Natural killer cell treated with Interleukin-12 subunit alpha and Interleukin-12 subunit beta and Interleukin-15 and Interleukin-18, amount 100 ng/mL, for 72 hours (primary cell): ENCODE data around the gene SLC38A10. TPM values are rescaled to one million over a fixed set of nuclear protein-coding genes. Genes with fewer than 3 reads are reported as not detected.

Experiments
- ATAC-seq, 2 donors: fragments of 150-1000 bp; cut with Tn5 transposase in 1 of 2; sonication (Bioruptor Pico), chemical (Tn5 transposase) in 1 of 2; 2 replicates each; pipeline ENCODE4 v1.10.0; 2021
- DNase-seq: peaks from one replicate; pipeline ENCODE4 v3.0.0; 2022; ENCODE audit warnings: low spot score
- H3K27ac Mint-ChIP-seq, 2 donors: 1 replicate in 1 of 2; 2 replicates in 1 of 2; pipeline ENCODE4 v1.8.0; 2022; ENCODE audit warnings: mixed read lengths in 2 of 2, mild to moderate bottlenecking in 1 of 2, moderate library complexity in 1 of 2
- H3K27me3 Mint-ChIP-seq, 2 donors: 1 replicate in 1 of 2; 2 replicates in 1 of 2; pipeline ENCODE4 v1.8.0; 2022; ENCODE audit warnings: mixed read lengths in 2 of 2
- H3K36me3 Mint-ChIP-seq: one replicate; pipeline ENCODE4 v1.8.0; 2022; ENCODE audit warnings: mixed read lengths
- H3K4me1 Mint-ChIP-seq, 2 donors: 1 replicate in 1 of 2; 2 replicates in 1 of 2; pipeline ENCODE4 v1.8.0; 2022; ENCODE audit warnings: low read depth in 2 of 2, mixed read lengths in 2 of 2, mild to moderate bottlenecking in 1 of 2
- H3K4me3 Mint-ChIP-seq: one replicate; pipeline ENCODE4 v1.8.0; 2022; ENCODE audit warnings: mixed read lengths
- H3K9me3 Mint-ChIP-seq: 2 replicates; pipeline ENCODE4 v1.8.0; 2022; ENCODE audit warnings: mixed read lengths
- total RNA-seq, 2 donors: library from RNA; stranded (reverse); gene quantifications; one replicate each; pipeline ENCODE4 v1.2.3, GENCODE V29; 2022

SLC38A10 gene
- total RNA-seq, 2 donors from 2014 or later: 92.4 to 136 TPM

GRCh38 chr17:81290230-81290629 lies 4.9 kb downstream of the SLC38A10 start:
- H3K4me1 Mint-ChIP-seq: peaks cover 6 to 36% of the 10 kb centered on the region in 2 donors
- H3K27ac Mint-ChIP-seq: no peak overlapping the region

GRCh38 chr17:81289627-81290026 lies 5.5 kb downstream of the SLC38A10 start:
- H3K4me3 Mint-ChIP-seq: no peak overlapping the region
- no peaks in the 10 kb centered on the region for H3K9me3 Mint-ChIP-seq
- no peak for DNase-seq
- H3K4me1 Mint-ChIP-seq: peaks cover 12 to 41% of the 10 kb centered on the region in 2 donors
- H3K27ac Mint-ChIP-seq: no peak overlapping the region
- peaks cover 4% of the 10 kb centered on the region for H3K36me3 Mint-ChIP-seq
- ATAC-seq: no peak
- H3K27me3 Mint-ChIP-seq: no peaks in the 10 kb centered on the region

More at GRCh38 chr17:81290230-81290629, 4.9 kb downstream of the SLC38A10 start:
- DNase-seq: no peak
- no peaks in the 10 kb centered on the region for H3K27me3 Mint-ChIP-seq
- no peaks in the 10 kb centered on the region for H3K9me3 Mint-ChIP-seq
- peaks cover 4% of the 10 kb centered on the region for H3K36me3 Mint-ChIP-seq
- H3K4me3 Mint-ChIP-seq: no peak overlapping the region
- ATAC-seq: no peak

- ATAC-seq: no peak
- peaks cover 4% of the 10 kb centered on the region for H3K36me3 Mint-ChIP-seq
- DNase-seq: no peak
- H3K27me3 Mint-ChIP-seq: no peaks in the 10 kb centered on the region
- H3K9me3 Mint-ChIP-seq: no peaks in the 10 kb centered on the region
- H3K4me1 Mint-ChIP-seq: peaks cover 12 to 41% of the 10 kb centered on the region in 2 donors
- H3K4me3 Mint-ChIP-seq: no peak overlapping the region
- H3K27ac Mint-ChIP-seq: no peak overlapping the region
These were observed 6.4 kb downstream of the SLC38A10 start for GRCh38 chr17:81288715-81289114.

- ATAC-seq (no peak), DNase-seq (no peak)
- H3K4me3 Mint-ChIP-seq: no peak overlapping the region
- peaks cover 4% of the 10 kb centered on the region for H3K36me3 Mint-ChIP-seq
- H3K27me3 Mint-ChIP-seq: no peaks in the 10 kb centered on the region
- no peaks in the 10 kb centered on the region for H3K9me3 Mint-ChIP-seq
- peaks cover 12 to 41% of the 10 kb centered on the region in 2 donors for H3K4me1 Mint-ChIP-seq
- peak overlapping the region; percentile 94 to 95 for H3K27ac Mint-ChIP-seq
These were observed 7.2 kb downstream of the SLC38A10 start for GRCh38 chr17:81287741-81288430.

GRCh38 chr17:81287152-81287551 lies 8.0 kb downstream of the SLC38A10 start:
- peak overlapping the region; percentile 20 for H3K4me3 Mint-ChIP-seq
- H3K27ac Mint-ChIP-seq: peak overlapping the region; percentile 94 to 95
- peaks cover 4% of the 10 kb centered on the region for H3K36me3 Mint-ChIP-seq
- no peak for DNase-seq
- H3K27me3 Mint-ChIP-seq: no peaks in the 10 kb centered on the region
- H3K9me3 Mint-ChIP-seq: no peaks in the 10 kb centered on the region
- H3K4me1 Mint-ChIP-seq: peaks cover 12 to 41% of the 10 kb centered on the region in 2 donors
- no peak for ATAC-seq

- Mint-ChIP-seq H3K27ac (peak overlapping the region; percentile 94 to 95), H3K36me3 (peaks cover 4% of the 10 kb centered on the region), H3K27me3 (no peaks in the 10 kb centered on the region), H3K4me3 (peak overlapping the region; percentile 90), H3K4me1 (peaks cover 12 to 38% of the 10 kb centered on the region in 2 donors), H3K9me3 (no peaks in the 10 kb centered on the region)
- ATAC-seq (no peak), DNase-seq (no peak)
These were observed 8.5 kb downstream of the SLC38A10 start for GRCh38 chr17:81286491-81287145.

GRCh38 chr17:81285894-81286293 lies 9.2 kb downstream of the SLC38A10 start:
- ATAC-seq (peak in 1 of 2 donors; percentile 1), DNase-seq (no peak)
- Mint-ChIP-seq H3K27me3 (no peaks in the 10 kb centered on the region), H3K27ac (peak overlapping the region; percentile 94 to 95), H3K9me3 (no peaks in the 10 kb centered on the region), H3K4me1 (peaks cover 12 to 36% of the 10 kb centered on the region in 2 donors), H3K36me3 (peaks cover 4% of the 10 kb centered on the region), H3K4me3 (peak overlapping the region; percentile 90)

GRCh38 chr17:81285179-81285878 lies 9.8 kb downstream of the SLC38A10 start:
- no peaks in the 10 kb centered on the region for H3K9me3 Mint-ChIP-seq
- DNase-seq (peak; percentile 84), ATAC-seq (peak; percentile 87)
- peak overlapping the region; percentile 90 for H3K4me3 Mint-ChIP-seq
- peaks cover 4% of the 10 kb centered on the region for H3K36me3 Mint-ChIP-seq
- H3K27me3 Mint-ChIP-seq: no peaks in the 10 kb centered on the region
- peaks cover 12 to 37% of the 10 kb centered on the region in 2 donors for H3K4me1 Mint-ChIP-seq
- H3K27ac Mint-ChIP-seq: peak overlapping the region; percentile 94 to 95

GRCh38 chr17:81282876-81283275 lies 12.2 kb downstream of the SLC38A10 start:
- H3K36me3 Mint-ChIP-seq: no peaks in the 10 kb centered on the region
- ATAC-seq: no peak

GRCh38 chr17:81282141-81282540 lies 13.0 kb downstream of the SLC38A10 start:
- no peak for DNase-seq
- no peaks in the 10 kb centered on the region for H3K36me3 Mint-ChIP-seq
- H3K27me3 Mint-ChIP-seq: no peaks in the 10 kb centered on the region
- ATAC-seq: no peak
- no peak overlapping the region for H3K4me3 Mint-ChIP-seq
- peaks cover 12 to 30% of the 10 kb centered on the region in 2 donors for H3K4me1 Mint-ChIP-seq
- H3K9me3 Mint-ChIP-seq: no peaks in the 10 kb centered on the region
- no peak overlapping the region for H3K27ac Mint-ChIP-seq

More at GRCh38 chr17:81282876-81283275, 12.2 kb downstream of the SLC38A10 start:
- Mint-ChIP-seq H3K9me3 (no peaks in the 10 kb centered on the region), H3K27me3 (no peaks in the 10 kb centered on the region), H3K27ac (no peak overlapping the region), H3K4me1 (peaks cover 12 to 33% of the 10 kb centered on the region in 2 donors), H3K4me3 (no peak overlapping the region)
- DNase-seq: no peak

- DNase-seq: no peak
- H3K4me1 Mint-ChIP-seq: peaks cover 10 to 18% of the 10 kb centered on the region in 2 donors
These were observed 14.5 kb downstream of the SLC38A10 start for GRCh38 chr17:81280571-81280970.

GRCh38 chr17:81279278-81280275 lies 15.5 kb downstream of the SLC38A10 start:
- H3K36me3 Mint-ChIP-seq: no peaks in the 10 kb centered on the region
- H3K9me3 Mint-ChIP-seq: no peaks in the 10 kb centered on the region
- ATAC-seq: no peak
- H3K4me1 Mint-ChIP-seq: peaks cover 0 to 10% of the 10 kb centered on the region in 2 donors
- no peak overlapping the region for H3K27ac Mint-ChIP-seq
- H3K4me3 Mint-ChIP-seq: no peak overlapping the region
- H3K27me3 Mint-ChIP-seq: no peaks in the 10 kb centered on the region
- DNase-seq: no peak

More at GRCh38 chr17:81280571-81280970, 14.5 kb downstream of the SLC38A10 start:
- no peaks in the 10 kb centered on the region for H3K27me3 Mint-ChIP-seq
- ATAC-seq: no peak
- no peaks in the 10 kb centered on the region for H3K36me3 Mint-ChIP-seq
- H3K9me3 Mint-ChIP-seq: no peaks in the 10 kb centered on the region
- H3K4me3 Mint-ChIP-seq: no peak overlapping the region
- H3K27ac Mint-ChIP-seq: no peak overlapping the region

- no peaks in the 10 kb centered on the region for H3K27me3 Mint-ChIP-seq
- no peaks in the 10 kb centered on the region for H3K36me3 Mint-ChIP-seq
- no peaks in the 10 kb centered on the region for H3K9me3 Mint-ChIP-seq
- no peak for ATAC-seq
- no peak for DNase-seq
- H3K4me3 Mint-ChIP-seq: no peak overlapping the region
- no peak overlapping the region for H3K27ac Mint-ChIP-seq
- peaks cover 0 to 7% of the 10 kb centered on the region in 2 donors for H3K4me1 Mint-ChIP-seq
These were observed 16.3 kb downstream of the SLC38A10 start for GRCh38 chr17:81278831-81279230.
